Activated T-cell treated with anti-CD3 and anti-CD28 coated beads, Interleukin-2, amount 50 U/mL, for 24 hours (primary cell): ENCODE data around the gene PWWP2A.
"Not testable (repeated sequence)": the region's sequence is repeated elsewhere in the genome, so short reads cannot be mapped to it uniquely, and the experiment has no call there.

ENCODE experiments used
- DNase-seq: peaks from one replicate; pipeline ENCODE4 v3.0.0-alpha.2; 2020
- H3K27ac Mint-ChIP-seq: 2 replicates; pipeline ENCODE4 v1.8.0; 2020; ENCODE audit warnings: mild to moderate bottlenecking, mixed read lengths
- H3K27me3 Mint-ChIP-seq: 2 replicates; pipeline ENCODE4 v1.8.0; 2020; ENCODE audit warnings: mixed read lengths
- H3K36me3 Mint-ChIP-seq: 2 replicates; pipeline ENCODE4 v1.8.0; 2020; ENCODE audit warnings: low read depth, mixed read lengths
- H3K4me1 Mint-ChIP-seq: 2 replicates; pipeline ENCODE4 v1.8.0; 2020; ENCODE audit warnings: low read depth, mixed read lengths
- H3K4me3 Mint-ChIP-seq: 2 replicates; pipeline ENCODE4 v1.8.0; 2020; ENCODE audit warnings: mild to moderate bottlenecking, moderate library complexity, mixed read lengths
- H3K9me3 Mint-ChIP-seq: 2 replicates; pipeline ENCODE4 v1.8.0; 2020; ENCODE audit warnings: mixed read lengths

Gene PWWP2A

DNA sequence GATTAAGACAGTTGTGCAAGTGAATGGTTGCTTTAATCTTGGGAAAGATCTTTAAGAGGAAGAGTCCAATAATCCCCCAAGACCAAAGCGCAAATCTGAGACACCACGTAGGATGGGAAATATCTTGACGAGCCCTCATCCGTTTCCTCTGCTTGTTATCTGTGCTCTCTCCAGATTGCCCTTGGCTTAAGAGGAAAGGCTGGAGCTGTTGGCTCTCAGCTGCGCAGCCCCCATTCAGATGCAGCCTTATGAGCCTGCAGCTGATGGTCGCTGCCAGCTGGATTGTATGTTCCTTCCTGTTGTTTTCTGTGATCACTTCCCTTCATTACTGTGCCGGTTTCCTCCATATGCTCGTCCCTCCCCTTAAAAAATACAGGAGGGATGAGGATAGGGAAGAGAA lies 47.7 kb downstream of the PWWP2A start:
- DNase-seq, result no peak
- Mint-ChIP-seq H3K27me3 (no peaks in the 10 kb centered on the region), H3K36me3 (peaks cover 50% of the 10 kb centered on the region), H3K4me3 (no peak overlapping the region), H3K9me3 (no peaks in the 10 kb centered on the region), H3K27ac (no peak overlapping the region), H3K4me1 (peaks cover 3% of the 10 kb centered on the region)

DNA sequence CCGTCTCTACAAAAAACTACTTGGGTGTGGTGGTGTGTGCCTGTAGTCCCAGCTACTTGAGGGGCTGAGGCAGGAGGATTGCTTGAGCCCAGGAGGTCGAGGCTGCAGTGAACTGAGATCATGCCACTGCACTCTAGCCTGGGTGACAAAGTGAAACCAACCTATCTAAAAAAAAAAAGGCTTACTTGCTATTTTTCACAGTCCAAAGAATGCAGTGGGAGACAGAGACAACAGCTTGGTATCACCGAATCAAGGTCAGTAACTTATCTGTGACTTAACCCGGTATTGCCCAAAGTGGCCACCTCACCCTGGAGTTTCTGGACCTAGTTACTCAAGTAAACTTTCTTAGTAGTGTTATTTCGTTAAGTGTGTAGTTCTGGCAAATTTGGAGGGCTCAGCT lies 50.1 kb downstream of the PWWP2A start:
- not testable (repeated sequence) for H3K4me3 Mint-ChIP-seq, H3K9me3 Mint-ChIP-seq, DNase-seq, H3K27ac Mint-ChIP-seq, H3K4me1 Mint-ChIP-seq, H3K27me3 Mint-ChIP-seq
- H3K36me3 Mint-ChIP-seq, result peaks cover 63% of the 10 kb centered on the region

DNA sequence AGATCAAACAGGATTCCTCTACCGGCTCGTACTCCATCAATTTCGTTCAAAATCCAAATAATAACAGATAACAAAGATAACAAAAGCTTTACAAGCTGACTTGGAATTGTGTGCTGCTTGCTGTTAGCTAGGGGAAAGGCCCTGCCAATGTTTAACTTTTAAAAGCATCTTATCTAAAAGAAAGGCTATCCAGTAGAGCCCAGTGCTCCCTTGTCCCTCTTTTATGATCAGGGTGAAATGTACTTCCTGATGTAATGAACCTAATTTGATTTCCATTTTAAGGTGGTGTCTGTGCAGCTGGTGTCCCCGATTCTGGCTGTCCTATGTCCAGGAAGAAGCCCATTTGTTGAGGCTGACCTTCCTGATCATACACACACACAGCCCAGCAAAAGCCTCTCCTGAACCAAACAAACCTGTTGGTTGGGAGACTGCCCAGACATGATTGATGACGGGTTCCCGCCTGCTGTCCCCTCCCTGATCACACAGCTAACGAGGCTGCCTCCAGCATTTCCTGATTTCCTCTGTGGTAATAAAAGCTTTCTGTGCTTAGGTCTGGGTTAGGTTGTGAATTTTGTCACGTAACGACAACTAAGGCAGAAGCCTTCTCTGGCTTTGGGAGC lies 54.1 kb downstream of the PWWP2A start:
- Mint-ChIP-seq H3K4me1 (no peaks in the 10 kb centered on the region), H3K36me3 (peaks cover 88% of the 10 kb centered on the region), H3K27me3 (no peaks in the 10 kb centered on the region), H3K9me3 (no peaks in the 10 kb centered on the region), H3K27ac (no peak overlapping the region), H3K4me3 (no peak overlapping the region)
- DNase-seq, result no peak

DNA sequence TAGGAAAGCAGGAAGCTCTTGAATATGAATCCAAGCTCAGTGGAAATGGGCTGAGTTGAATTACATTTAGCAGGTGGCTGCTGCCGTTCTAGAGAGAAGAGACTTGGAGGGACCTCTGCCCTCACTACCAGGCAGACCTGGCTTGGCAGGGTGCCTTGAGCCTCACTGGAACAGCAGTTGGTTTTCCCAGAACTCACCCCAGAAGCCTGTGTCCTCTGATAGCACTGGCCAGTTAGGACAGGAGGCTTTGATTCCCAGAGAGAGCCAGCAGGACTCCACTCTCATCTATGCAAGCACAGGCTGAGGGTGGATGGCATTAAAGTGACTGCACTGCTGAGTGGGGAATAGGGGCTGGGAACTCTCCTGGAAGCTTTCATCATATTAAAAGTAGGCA lies 54.8 kb downstream of the PWWP2A start:
- no peaks in the 10 kb centered on the region for H3K9me3 Mint-ChIP-seq
- H3K4me1 Mint-ChIP-seq, result no peaks in the 10 kb centered on the region
- peaks cover 89% of the 10 kb centered on the region for H3K36me3 Mint-ChIP-seq
- no peak overlapping the region for H3K4me3 Mint-ChIP-seq
- DNase-seq, result no peak
- no peaks in the 10 kb centered on the region for H3K27me3 Mint-ChIP-seq
- no peak overlapping the region for H3K27ac Mint-ChIP-seq

DNA sequence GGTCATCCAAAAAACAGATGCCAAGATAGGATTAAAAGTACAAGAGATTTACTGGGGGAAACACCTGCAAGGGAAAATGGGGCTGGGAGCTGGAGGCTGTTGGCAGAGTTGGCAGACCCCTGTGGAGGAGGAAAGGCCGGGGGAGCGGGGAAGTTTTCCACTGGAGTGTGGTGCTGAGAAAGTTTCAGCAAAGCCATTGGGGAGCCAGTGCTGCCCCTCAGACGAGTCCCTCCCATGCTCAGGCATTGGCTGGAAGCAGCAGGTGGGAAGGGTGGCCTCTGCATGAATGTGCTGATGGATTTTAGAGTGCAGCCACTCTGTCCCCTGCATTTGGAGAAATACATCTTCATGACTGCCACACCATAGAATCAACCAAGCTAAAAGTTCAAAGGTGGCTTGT lies 57.5 kb downstream of the PWWP2A start:
- Mint-ChIP-seq H3K9me3 (no peaks in the 10 kb centered on the region), H3K36me3 (peaks cover 86% of the 10 kb centered on the region), H3K27me3 (no peaks in the 10 kb centered on the region), H3K4me1 (no peaks in the 10 kb centered on the region), H3K4me3 (no peak overlapping the region), H3K27ac (no peak overlapping the region)
- DNase-seq, result no peak

DNA sequence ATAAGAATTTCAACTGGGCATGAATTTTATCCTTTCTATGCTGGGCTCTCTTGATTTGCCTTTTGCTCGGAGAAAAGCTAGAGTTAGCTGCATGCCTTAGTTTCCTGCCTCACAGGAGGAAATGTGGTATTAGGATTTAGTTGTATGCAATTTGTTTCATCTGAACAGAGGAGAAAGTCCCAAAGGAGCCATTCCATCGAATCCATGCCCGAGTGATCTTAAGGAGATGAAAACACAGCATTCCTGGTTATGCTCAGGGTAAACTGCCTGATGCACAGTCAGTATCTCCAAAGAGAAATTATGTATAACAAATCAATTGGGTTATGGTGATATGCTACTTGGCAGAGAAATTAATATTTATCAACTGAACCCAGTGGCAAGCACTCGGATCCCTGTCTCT lies 59.2 kb downstream of the PWWP2A start:
- H3K9me3 Mint-ChIP-seq, result no peaks in the 10 kb centered on the region
- H3K4me1 Mint-ChIP-seq, result no peaks in the 10 kb centered on the region
- peaks cover 89% of the 10 kb centered on the region for H3K36me3 Mint-ChIP-seq
- H3K27ac Mint-ChIP-seq, result no peak overlapping the region
- DNase-seq, result no peak
- H3K27me3 Mint-ChIP-seq, result no peaks in the 10 kb centered on the region
- H3K4me3 Mint-ChIP-seq, result no peak overlapping the region

DNA sequence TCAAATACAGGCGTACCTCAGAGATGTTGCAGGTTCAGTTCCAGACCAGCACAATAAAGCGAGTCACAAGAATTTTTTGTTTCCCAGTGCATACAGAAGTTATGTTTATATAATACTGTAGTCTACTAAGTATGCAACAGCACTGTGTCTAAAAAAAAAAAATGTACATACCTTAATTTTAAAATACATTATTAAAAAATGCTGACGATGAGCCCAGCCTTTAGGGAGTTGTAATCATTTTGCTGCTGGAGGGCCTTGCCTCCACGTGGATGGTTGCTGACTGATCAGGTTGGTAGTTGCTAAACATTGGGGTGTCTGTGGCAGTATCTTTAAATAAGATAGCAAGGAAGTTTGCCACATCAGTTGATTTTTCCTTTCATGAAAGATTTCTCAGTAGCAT lies 62.0 kb downstream of the PWWP2A start:
- Mint-ChIP-seq H3K36me3 (peaks cover 93% of the 10 kb centered on the region), H3K4me1 (no peaks in the 10 kb centered on the region)

DNA sequence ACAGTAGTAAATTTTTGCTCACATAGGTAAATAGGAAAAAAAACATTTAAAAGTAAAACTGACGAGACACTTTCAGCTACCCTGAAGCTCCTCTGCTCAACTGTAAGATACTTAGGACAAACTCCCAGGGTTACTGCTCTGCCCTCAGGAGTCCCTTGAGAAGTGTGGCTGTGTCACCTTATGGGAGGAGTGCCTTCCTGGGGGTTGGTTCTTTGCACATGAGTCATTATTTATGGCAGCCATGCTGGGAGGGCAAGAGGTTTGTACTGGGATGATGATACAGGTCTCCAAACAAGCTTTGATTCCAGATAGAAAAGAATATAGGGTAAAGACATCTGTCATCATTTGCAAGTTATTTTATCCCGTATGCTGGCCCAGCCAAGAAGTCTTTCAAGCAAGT lies 64.4 kb downstream of the PWWP2A start:
- Mint-ChIP-seq H3K27ac (no peak overlapping the region), H3K4me3 (no peak overlapping the region), H3K4me1 (no peaks in the 10 kb centered on the region), H3K36me3 (peaks cover 90% of the 10 kb centered on the region), H3K9me3 (no peaks in the 10 kb centered on the region), H3K27me3 (no peaks in the 10 kb centered on the region)
- DNase-seq, result no peak

More for the DNA sequence above, 62.0 kb downstream of the PWWP2A start:
- Mint-ChIP-seq H3K9me3 (no peaks in the 10 kb centered on the region), H3K4me3 (no peak overlapping the region), H3K27ac (no peak overlapping the region), H3K27me3 (no peaks in the 10 kb centered on the region)
- DNase-seq, result no peak

DNA sequence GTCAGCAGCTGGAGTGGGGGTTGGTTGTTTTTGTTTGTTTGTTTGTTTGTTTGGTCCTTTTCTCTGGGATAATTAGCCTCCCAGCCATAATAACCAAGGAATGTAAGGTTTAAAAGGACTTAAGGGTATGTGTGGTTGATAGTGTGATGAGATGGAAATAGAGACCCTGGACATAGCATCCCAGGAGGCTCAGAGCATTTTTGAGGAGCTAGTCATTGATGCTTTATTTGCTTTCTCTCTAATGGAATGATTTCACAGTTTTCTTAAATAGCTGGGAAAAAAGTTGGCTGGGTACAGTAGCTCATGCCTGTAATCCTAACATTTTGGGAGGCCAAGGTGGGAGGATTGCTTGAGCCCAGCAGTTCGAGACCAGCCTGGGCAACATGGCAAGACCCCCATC lies 65.2 kb downstream of the PWWP2A start:
- Mint-ChIP-seq H3K36me3 (peaks cover 92% of the 10 kb centered on the region), H3K9me3 (no peaks in the 10 kb centered on the region), H3K4me1 (no peaks in the 10 kb centered on the region), H3K27me3 (no peaks in the 10 kb centered on the region), H3K27ac (no peak overlapping the region), H3K4me3 (no peak overlapping the region)
- no peak for DNase-seq

DNA sequence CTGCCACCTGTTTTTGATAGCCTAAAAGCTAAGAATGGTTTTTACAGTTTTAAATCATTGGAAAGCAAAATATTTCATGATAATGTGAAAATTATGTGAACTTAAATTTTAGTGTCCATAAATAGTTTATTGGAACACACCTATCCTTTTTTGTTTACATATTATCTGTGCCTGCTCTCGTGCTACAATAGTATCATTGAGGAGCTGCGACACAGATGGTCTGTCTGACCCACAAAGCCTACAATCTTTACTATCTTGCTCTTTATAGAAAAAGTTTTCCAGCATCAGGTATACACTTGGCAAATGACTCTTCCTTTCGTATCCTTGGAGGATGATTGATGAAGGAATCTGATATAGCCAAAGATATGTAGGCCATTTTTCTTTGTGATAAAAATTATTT lies 70.2 kb downstream of the PWWP2A start:
- H3K36me3 Mint-ChIP-seq, result peaks cover 83% of the 10 kb centered on the region
- no peak overlapping the region for H3K27ac Mint-ChIP-seq
- H3K27me3 Mint-ChIP-seq, result no peaks in the 10 kb centered on the region
- DNase-seq, result no peak
- no peak overlapping the region for H3K4me3 Mint-ChIP-seq
- no peaks in the 10 kb centered on the region for H3K9me3 Mint-ChIP-seq
- H3K4me1 Mint-ChIP-seq, result peaks cover 5% of the 10 kb centered on the region

DNA sequence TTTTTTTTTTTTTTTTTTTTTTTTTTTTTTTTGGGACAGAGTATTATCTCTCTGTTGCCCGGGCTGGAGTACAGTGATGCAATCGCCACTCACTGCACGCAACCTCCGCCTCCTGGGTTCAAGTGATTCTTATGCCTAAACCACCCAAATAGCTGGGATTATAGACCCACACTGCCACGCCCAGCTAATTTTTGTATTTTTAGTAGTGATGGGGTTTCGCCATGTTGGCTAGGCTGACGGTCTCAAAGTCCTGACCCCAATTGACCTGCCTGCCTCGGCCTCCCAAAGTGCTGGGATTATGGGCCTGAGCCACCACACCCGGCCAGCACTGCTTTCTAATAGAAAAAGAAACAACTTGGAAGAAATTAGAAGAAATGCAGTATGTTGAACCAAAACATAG lies 71.1 kb downstream of the PWWP2A start:
- Mint-ChIP-seq H3K27me3 (no peaks in the 10 kb centered on the region), H3K4me3 (no peak overlapping the region), H3K36me3 (peaks cover 83% of the 10 kb centered on the region), H3K27ac (no peak overlapping the region), H3K9me3 (no peaks in the 10 kb centered on the region), H3K4me1 (peaks cover 12% of the 10 kb centered on the region)
- no peak for DNase-seq

DNA sequence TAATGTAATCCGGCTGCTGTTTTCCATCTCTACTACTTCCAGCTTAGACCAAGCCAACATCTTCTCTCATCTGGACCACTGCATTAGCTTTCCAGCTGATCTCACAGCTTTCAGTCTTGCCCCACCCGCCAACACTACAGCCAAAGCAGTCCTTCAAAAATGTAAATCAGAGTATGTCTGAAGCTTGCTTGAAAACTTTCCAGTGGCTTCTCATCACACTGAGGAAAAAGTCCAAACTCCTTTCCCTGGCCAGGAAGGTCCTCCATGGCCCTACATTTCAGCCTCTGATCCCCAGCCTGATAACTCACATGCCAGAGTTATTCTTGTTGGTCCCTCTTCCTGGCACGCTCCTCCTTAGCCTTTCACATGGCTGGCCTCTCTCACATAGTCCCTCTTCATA lies 71.8 kb downstream of the PWWP2A start:
- Mint-ChIP-seq H3K9me3 (no peaks in the 10 kb centered on the region), H3K27ac (peak overlapping the region; percentile 53), H3K4me1 (peaks cover 12% of the 10 kb centered on the region), H3K36me3 (peaks cover 83% of the 10 kb centered on the region), H3K4me3 (no peak overlapping the region), H3K27me3 (no peaks in the 10 kb centered on the region)
- DNase-seq, result no peak

DNA sequence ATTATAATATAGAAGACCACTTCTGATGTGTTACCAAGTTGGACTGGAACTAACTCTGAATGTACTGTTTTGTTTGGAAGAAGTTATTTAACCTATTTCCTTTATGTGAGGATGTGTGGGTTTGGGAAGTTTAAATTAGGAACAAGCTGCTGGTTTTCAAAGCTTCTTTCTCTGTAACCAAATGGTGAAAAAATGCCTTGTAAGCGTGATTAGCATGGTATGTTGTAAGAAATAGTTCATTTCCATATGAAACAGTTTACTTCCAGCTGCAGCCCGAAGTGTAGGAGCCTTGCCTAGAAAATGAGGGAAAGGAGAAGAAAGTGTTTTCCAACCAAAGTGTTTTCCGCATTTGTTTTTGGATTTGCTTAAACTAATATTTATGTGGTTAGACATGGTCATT lies 74.3 kb downstream of the PWWP2A start:
- H3K9me3 Mint-ChIP-seq, result no peaks in the 10 kb centered on the region
- no peak overlapping the region for H3K4me3 Mint-ChIP-seq
- H3K4me1 Mint-ChIP-seq, result peaks cover 12% of the 10 kb centered on the region
- no peak overlapping the region for H3K27ac Mint-ChIP-seq
- no peak for DNase-seq
- peaks cover 76% of the 10 kb centered on the region for H3K36me3 Mint-ChIP-seq
- no peaks in the 10 kb centered on the region for H3K27me3 Mint-ChIP-seq

DNA sequence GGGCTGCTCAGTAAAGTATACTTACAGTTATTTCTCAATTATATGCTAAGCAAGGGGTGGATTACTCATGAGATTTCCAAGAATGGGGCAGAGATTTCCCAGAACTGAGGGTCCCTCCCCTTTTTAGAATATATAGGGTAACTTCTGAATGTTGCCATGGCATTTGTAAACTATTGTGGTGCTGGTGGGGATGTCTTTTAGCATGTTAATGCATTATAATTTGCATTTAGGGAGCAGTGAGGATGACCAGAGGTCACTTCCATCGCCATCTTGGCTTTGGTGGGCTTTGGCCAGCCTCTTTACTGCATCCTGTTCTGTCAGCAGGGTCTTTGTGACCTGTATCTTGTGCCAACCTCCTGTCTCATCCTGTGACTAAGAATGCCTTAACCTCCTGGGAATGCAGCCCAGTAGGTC lies 74.9 kb downstream of the PWWP2A start:
- Mint-ChIP-seq H3K36me3 (peaks cover 75% of the 10 kb centered on the region), H3K27me3 (no peaks in the 10 kb centered on the region), H3K4me3 (no peak overlapping the region), H3K27ac (peak overlapping the region; percentile 4), H3K4me1 (peaks cover 12% of the 10 kb centered on the region), H3K9me3 (no peaks in the 10 kb centered on the region)
- DNase-seq, result no peak

DNA sequence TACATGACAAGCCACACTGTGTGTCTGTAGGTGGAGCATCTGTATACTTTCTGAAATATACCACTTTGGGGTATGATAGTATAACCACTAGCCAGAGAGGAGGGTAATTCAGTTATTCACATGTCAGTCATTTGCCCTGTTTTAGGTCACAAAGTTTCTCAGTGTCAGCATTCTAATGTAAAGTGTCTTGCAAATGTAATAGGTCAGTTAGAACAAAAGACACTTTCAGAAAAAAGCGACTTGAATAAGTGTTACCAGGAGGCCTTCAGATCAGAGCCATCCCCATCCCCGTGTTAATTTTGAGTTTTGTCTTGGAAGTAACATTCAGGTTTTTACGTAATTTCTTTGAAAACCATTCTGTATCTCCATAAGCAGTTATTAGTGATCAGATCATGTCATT lies 76.6 kb downstream of the PWWP2A start:
- peaks cover 74% of the 10 kb centered on the region for H3K36me3 Mint-ChIP-seq
- DNase-seq, result no peak
- H3K4me3 Mint-ChIP-seq, result no peak overlapping the region
- H3K27me3 Mint-ChIP-seq, result no peaks in the 10 kb centered on the region
- peaks cover 12% of the 10 kb centered on the region for H3K4me1 Mint-ChIP-seq
- H3K27ac Mint-ChIP-seq, result no peak overlapping the region
- H3K9me3 Mint-ChIP-seq, result no peaks in the 10 kb centered on the region
